ENCODE results near the gene PDE4B.
A peak's percentile ranks its signal among the peaks of the same experiment; 100 is the strongest.

The PDE4B gene

DNA sequence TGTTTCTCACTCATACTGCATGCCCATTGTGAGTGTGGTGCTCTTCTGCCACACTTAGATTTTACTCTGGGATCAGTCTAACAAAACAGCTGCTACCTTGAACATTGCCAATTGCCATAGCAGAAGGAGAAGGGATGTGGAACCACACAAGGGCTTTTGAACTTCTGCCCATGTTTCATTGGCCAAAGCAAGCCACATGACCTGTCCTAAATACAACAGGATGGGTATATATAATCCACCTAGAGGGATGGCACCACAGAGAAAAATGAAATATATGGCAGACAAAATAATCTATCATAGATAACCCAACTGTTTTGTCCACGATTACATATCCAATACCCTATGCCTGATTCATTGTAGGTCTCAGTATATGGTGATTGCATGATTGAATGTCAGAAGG lies 26.3 kb downstream of the PDE4B start:
- H4K20me1 ChIP-seq (ENCODE audit: insufficient read depth, low read length), result no peaks in the 10 kb centered on the region
- H3K27ac ChIP-seq (ENCODE audit: low read length), result no peak overlapping the region
- no peak overlapping the region for H3K4me2 ChIP-seq (ENCODE audit: low read length)
- H3K27me3 ChIP-seq (ENCODE audit: low read depth, low read length), result no peaks in the 10 kb centered on the region
- H3K4me1 ChIP-seq (ENCODE audit: low read length), result peaks cover 48% of the 10 kb centered on the region
- H3K9ac ChIP-seq (ENCODE audit: low read length), result no peak overlapping the region
- no peak overlapping the region for H2AFZ ChIP-seq (ENCODE audit: low read depth, low read length)
- H3K4me3 ChIP-seq (ENCODE audit: low read length), result no peak overlapping the region
- no peaks in the 10 kb centered on the region for H3K9me3 ChIP-seq (ENCODE audit: insufficient read depth, low read length)
- H3K36me3 ChIP-seq (replicated peaks; ENCODE audit: low read depth, low read length), result no peaks in the 10 kb centered on the region
- H3K79me2 ChIP-seq (ENCODE audit: low read length), result no peaks in the 10 kb centered on the region
- no peak for TF ChIP-seq EZH2phosphoT487 (IDR thresholded peaks at IDR 0.05; ENCODE audit: low read depth)
- TF ChIP-seq, protein P1, sequence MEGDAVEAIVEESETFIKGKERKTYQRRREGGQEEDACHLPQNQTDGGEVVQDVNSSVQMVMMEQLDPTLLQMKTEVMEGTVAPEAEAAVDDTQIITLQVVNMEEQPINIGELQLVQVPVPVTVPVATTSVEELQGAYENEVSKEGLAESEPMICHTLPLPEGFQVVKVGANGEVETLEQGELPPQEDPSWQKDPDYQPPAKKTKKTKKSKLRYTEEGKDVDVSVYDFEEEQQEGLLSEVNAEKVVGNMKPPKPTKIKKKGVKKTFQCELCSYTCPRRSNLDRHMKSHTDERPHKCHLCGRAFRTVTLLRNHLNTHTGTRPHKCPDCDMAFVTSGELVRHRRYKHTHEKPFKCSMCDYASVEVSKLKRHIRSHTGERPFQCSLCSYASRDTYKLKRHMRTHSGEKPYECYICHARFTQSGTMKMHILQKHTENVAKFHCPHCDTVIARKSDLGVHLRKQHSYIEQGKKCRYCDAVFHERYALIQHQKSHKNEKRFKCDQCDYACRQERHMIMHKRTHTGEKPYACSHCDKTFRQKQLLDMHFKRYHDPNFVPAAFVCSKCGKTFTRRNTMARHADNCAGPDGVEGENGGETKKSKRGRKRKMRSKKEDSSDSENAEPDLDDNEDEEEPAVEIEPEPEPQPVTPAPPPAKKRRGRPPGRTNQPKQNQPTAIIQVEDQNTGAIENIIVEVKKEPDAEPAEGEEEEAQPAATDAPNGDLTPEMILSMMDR (IDR thresholded peaks at IDR 0.05; ENCODE audit: low read depth, low read length), result no peak

DNA sequence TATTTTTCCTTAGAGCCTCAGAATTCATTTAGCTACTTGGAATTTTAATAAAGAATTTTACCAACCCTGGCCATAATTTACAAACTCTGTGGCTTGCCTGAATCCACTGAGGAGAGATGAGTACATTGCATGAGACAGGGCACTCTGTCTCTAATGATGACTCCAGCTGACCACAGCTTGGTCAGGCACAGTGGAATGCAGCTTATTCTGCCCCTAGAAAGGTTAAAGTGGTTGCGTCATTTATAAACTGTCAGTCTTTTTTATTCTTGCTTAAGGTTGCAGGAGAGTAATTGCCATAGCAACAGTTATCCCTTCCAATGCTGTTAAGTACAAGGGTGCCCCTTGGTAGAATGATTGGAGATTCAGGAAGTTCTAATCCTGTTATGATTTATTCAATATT lies 28.3 kb downstream of the PDE4B start:
- Histone ChIP-seq H3K4me2 (ENCODE audit: low read length) (peak overlapping the region; percentile 19), H4K20me1 (ENCODE audit: insufficient read depth, low read length) (no peaks in the 10 kb centered on the region), H3K4me1 (ENCODE audit: low read length) (peaks cover 31% of the 10 kb centered on the region), H3K36me3 (replicated peaks; ENCODE audit: low read depth, low read length) (no peaks in the 10 kb centered on the region), H3K79me2 (ENCODE audit: low read length) (no peaks in the 10 kb centered on the region), H3K4me3 (ENCODE audit: low read length) (no peak overlapping the region), H3K27me3 (ENCODE audit: low read depth, low read length) (no peaks in the 10 kb centered on the region), H3K9me3 (ENCODE audit: insufficient read depth, low read length) (no peaks in the 10 kb centered on the region), H3K27ac (ENCODE audit: low read length) (peak overlapping the region; percentile 39; the same call in 1 of the 2 replicates), H2AFZ (ENCODE audit: low read depth, low read length) (no peak overlapping the region), H3K9ac (ENCODE audit: low read length) (no peak overlapping the region)
- TF ChIP-seq EZH2phosphoT487 (IDR thresholded peaks at IDR 0.05; ENCODE audit: low read depth), result no peak
- TF ChIP-seq, protein P1 (IDR thresholded peaks at IDR 0.05; ENCODE audit: low read depth, low read length), result no peak

DNA sequence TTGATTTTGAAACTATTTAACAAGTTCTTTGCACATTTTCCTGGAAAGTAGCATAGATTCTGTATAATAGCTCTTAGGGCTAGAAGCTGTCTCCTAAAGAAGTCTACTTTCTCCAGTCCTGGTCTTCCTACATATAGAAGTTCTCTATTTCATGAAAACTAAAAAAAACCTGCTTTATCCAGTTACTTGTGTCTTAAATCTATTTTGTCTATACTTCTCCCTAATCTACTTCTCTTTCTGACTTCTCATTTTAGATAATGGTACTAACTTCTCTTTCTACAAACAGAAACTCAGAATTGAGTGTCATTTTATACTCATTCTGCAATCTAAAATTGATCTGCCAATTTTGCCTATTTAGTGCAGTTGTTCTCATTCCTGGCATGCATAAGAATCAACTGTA lies 28.7 kb downstream of the PDE4B start:
- TF ChIP-seq EZH2phosphoT487 (IDR thresholded peaks at IDR 0.05; ENCODE audit: low read depth), result no peak
- TF ChIP-seq, protein P1 (IDR thresholded peaks at IDR 0.05; ENCODE audit: low read depth, low read length), result no peak
- Histone ChIP-seq H3K79me2 (ENCODE audit: low read length) (no peaks in the 10 kb centered on the region), H3K4me1 (ENCODE audit: low read length) (peaks cover 27% of the 10 kb centered on the region), H3K4me2 (ENCODE audit: low read length) (peak overlapping the region; percentile 19), H3K9ac (ENCODE audit: low read length) (no peak overlapping the region), H3K9me3 (ENCODE audit: insufficient read depth, low read length) (no peaks in the 10 kb centered on the region), H3K4me3 (ENCODE audit: low read length) (no peak overlapping the region), H4K20me1 (ENCODE audit: insufficient read depth, low read length) (no peaks in the 10 kb centered on the region), H3K36me3 (replicated peaks; ENCODE audit: low read depth, low read length) (no peaks in the 10 kb centered on the region), H3K27me3 (ENCODE audit: low read depth, low read length) (no peaks in the 10 kb centered on the region), H3K27ac (ENCODE audit: low read length) (peak overlapping the region; percentile 39; the same call in 1 of the 2 replicates), H2AFZ (ENCODE audit: low read depth, low read length) (no peak overlapping the region)

DNA sequence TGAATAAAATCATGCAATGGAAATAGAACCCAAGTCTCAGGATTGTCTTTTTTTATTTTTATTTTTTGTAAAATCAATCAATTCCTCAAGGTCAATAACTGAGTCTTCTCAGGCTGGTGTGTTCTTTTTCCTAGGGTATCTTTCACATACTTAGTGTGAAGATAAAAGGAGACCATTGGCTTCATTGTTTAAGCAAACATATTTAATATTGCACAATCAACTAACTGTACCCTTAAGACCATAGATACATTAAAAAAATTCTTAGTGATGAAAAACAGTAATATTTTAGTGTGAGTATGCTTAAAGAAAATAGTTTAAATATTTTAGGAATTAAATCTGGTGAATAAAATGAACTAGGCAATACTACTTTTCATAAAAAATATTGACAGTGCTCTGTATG lies 31.4 kb downstream of the PDE4B start:
- no peak overlapping the region for H3K4me2 ChIP-seq (ENCODE audit: low read length)
- H3K9ac ChIP-seq (ENCODE audit: low read length), result no peak overlapping the region
- H2AFZ ChIP-seq (ENCODE audit: low read depth, low read length), result no peak overlapping the region
- peaks cover 17% of the 10 kb centered on the region for H3K4me1 ChIP-seq (ENCODE audit: low read length)
- H4K20me1 ChIP-seq (ENCODE audit: insufficient read depth, low read length), result no peaks in the 10 kb centered on the region
- TF ChIP-seq, protein P1 (IDR thresholded peaks at IDR 0.05; ENCODE audit: low read depth, low read length), result no peak
- TF ChIP-seq EZH2phosphoT487 (IDR thresholded peaks at IDR 0.05; ENCODE audit: low read depth), result no peak
- no peak overlapping the region for H3K27ac ChIP-seq (ENCODE audit: low read length)
- no peaks in the 10 kb centered on the region for H3K9me3 ChIP-seq (ENCODE audit: insufficient read depth, low read length)
- no peaks in the 10 kb centered on the region for H3K79me2 ChIP-seq (ENCODE audit: low read length)
- no peak overlapping the region for H3K4me3 ChIP-seq (ENCODE audit: low read length)
- H3K27me3 ChIP-seq (ENCODE audit: low read depth, low read length), result no peaks in the 10 kb centered on the region
- no peaks in the 10 kb centered on the region for H3K36me3 ChIP-seq (replicated peaks; ENCODE audit: low read depth, low read length)
